DOHH2 (cell line): ENCODE data around the gene WWOX.

Experiments
- EZH2phosphoT487 ChIP-seq: fragments of 200-600 bp; sonication (generic); IDR thresholded peaks from 2 replicates; pipeline ENCODE4 v1.6.1; 2017; ENCODE audit warnings: borderline replicate concordance, mild to moderate bottlenecking, antibody characterized with exemption, low read length, moderate library complexity, mixed read lengths
- TF ChIP-seq, protein P1 (sequence below): fragments of 200-600 bp; sonication (generic); IDR thresholded peaks from one replicate; pipeline ENCODE4 v1.5.1; 2014; ENCODE audit warnings: antibody characterized with exemption, mild to moderate bottlenecking, low read depth, low read length; ENCODE audit not compliant: poor library complexity, severe bottlenecking

DNA sequence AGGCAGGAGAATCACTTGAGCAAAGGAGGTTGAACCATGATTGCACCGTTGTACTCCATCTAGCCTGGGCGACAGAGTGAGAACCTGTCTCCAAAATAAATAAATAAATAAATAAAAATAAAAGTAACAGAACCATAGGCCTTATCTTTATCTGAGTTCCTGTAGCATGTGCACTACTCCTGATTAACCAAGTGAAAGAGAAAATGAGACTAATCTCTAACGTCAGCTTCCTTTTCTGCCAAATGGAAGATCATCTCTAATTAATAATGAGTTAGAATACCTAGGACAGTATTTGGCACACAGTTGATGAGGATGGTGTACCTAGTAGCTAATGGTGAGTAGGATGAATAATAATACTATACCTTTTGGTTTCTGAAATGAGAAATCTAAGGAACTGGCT lies 520.4 kb downstream of the WWOX start:
- TF ChIP-seq, protein P1, sequence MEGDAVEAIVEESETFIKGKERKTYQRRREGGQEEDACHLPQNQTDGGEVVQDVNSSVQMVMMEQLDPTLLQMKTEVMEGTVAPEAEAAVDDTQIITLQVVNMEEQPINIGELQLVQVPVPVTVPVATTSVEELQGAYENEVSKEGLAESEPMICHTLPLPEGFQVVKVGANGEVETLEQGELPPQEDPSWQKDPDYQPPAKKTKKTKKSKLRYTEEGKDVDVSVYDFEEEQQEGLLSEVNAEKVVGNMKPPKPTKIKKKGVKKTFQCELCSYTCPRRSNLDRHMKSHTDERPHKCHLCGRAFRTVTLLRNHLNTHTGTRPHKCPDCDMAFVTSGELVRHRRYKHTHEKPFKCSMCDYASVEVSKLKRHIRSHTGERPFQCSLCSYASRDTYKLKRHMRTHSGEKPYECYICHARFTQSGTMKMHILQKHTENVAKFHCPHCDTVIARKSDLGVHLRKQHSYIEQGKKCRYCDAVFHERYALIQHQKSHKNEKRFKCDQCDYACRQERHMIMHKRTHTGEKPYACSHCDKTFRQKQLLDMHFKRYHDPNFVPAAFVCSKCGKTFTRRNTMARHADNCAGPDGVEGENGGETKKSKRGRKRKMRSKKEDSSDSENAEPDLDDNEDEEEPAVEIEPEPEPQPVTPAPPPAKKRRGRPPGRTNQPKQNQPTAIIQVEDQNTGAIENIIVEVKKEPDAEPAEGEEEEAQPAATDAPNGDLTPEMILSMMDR, result no peak
- TF ChIP-seq EZH2phosphoT487, result no peak
